GM13977 (cell line): ENCODE data around the gene GAP43.

Experiments
- DNase-seq: peaks from one replicate; pipeline ENCODE4 v3.0.0; 2012; ENCODE audit warnings: low spot score
- CTCF ChIP-seq: IDR thresholded peaks from 2 replicates; pipeline ENCODE4 v1.5.1; 2012; ENCODE audit warnings: mild to moderate bottlenecking, control low read depth; ENCODE audit not compliant: insufficient read depth; ENCODE audit errors: extremely low read depth, missing control alignments
- in situ Hi-C: fragments of 300-500 bp; cut with MboI; formaldehyde crosslinking; loops from one replicate; pipeline ENCODE4 v1.12.0; 2022; ENCODE audit warnings: low sequenced_read_pairs, low pct_unique_long_range_greater_than_20kb, mixed read lengths, inconsistent platforms; ENCODE audit not compliant: unreplicated experiment

GAP43 gene

GRCh38 chr3:115623044-115623868 lies at the start of gene GAP43:
Gene GAP43, plus strand, starts transcription at chr3:115623510. Its CDS starts 180 bp downstream, at chr3:115623690.
- in situ Hi-C loops: no loop called here
- TF ChIP-seq CTCF: no peak
- no peak for DNase-seq

GRCh38 chr3:115576325-115576875 lies 46.9 kb upstream of the GAP43 start:
- in situ Hi-C loops: no loop called here
- DNase-seq: no peak
- TF ChIP-seq CTCF: no peak

- DNase-seq: no peak
- in situ Hi-C loops: no loop called here
- no peak for TF ChIP-seq CTCF
Observed at GRCh38 chr3:115577000-115577399, 46.3 kb upstream of the GAP43 start.

GRCh38 chr3:115578331-115578730 lies 45.0 kb upstream of the GAP43 start:
- in situ Hi-C loops: no loop called here
- no peak for TF ChIP-seq CTCF

GRCh38 chr3:115580566-115580965 lies 42.7 kb upstream of the GAP43 start:
- DNase-seq: no peak
- no peak for TF ChIP-seq CTCF
- in situ Hi-C loops: no loop called here

More at GRCh38 chr3:115578331-115578730, 45.0 kb upstream of the GAP43 start:
- no peak for DNase-seq

- DNase-seq: no peak
- no peak for TF ChIP-seq CTCF
- in situ Hi-C loops: no loop called here
Observed at GRCh38 chr3:115581362-115582135, 41.8 kb upstream of the GAP43 start.
